DND-41 (cell line): ENCODE data around the gene TRPT1.
"Not testable (repeated sequence)": the region's sequence is repeated elsewhere in the genome, so short reads cannot be mapped to it uniquely, and the experiment has no call there.

ENCODE experiments used
- CTCF ChIP-seq: IDR thresholded peaks from 2 replicates; pipeline ENCODE4 v1.5.1; 2012; ENCODE audit warnings: borderline replicate concordance, low read length, moderate library complexity, mild to moderate bottlenecking; ENCODE audit not compliant: poor library complexity, severe bottlenecking; ENCODE audit errors: extremely low read depth
- EZH2 ChIP-seq: IDR thresholded peaks from 3 replicates; pipeline ENCODE4 v1.6.1; 2012; ENCODE audit warnings: borderline replicate concordance, low read depth, mild to moderate bottlenecking, moderate library complexity, low read length, inconsistent platforms; ENCODE audit not compliant: severe bottlenecking

GRCh38 chr11:64246621-64246870, 20.6 kb upstream of the TRPT1 start:
- not testable (repeated sequence) for TF ChIP-seq CTCF, EZH2
